ENCODE results near the gene PTPRR. TPM values are rescaled to one million over a fixed set of nuclear protein-coding genes. Genes with fewer than 3 reads are reported as not detected.

Gene PTPRR
- total and polyA plus RNA-seq, 10 of the 15 experiments (the other 5 are each of a cell fraction or from before 2014, with no cell fraction given) = 0.14 to 3.1 (median 0.42) TPM

GRCh38 chr12:70648191-70648590 is 272.3 kb downstream of the PTPRR start (continued):
- TF ChIP-seq PRDM15 (CRISPR knock-in tag; IDR thresholded peaks at IDR 0.05) = no peak
- TF ChIP-seq MTA2 (IDR thresholded peaks at IDR 0.05; ENCODE audit: low read depth) = no peak
- no peak for TF ChIP-seq LARP7 (IDR thresholded peaks at IDR 0.05)
- no peak for TF ChIP-seq WRNIP1 (IDR thresholded peaks at IDR 0.05; ENCODE audit: borderline replicate concordance, low read depth, low read length)
- no peak for TF ChIP-seq NRF1 (conservative IDR thresholded peaks at IDR 0.05; ENCODE audit: low read depth, low read length)
- no peak for TF ChIP-seq FOXK2 (IDR thresholded peaks at IDR 0.05)
- no peak for TF ChIP-seq NR2F1 (conservative IDR thresholded peaks at IDR 0.05)
- TF ChIP-seq IKZF1 (conservative IDR thresholded peaks at IDR 0.05) = no peak

- Histone ChIP-seq H3K27ac (ENCODE audit: control insufficient read depth, insufficient read depth) (no peak overlapping the region), H2AFZ (ENCODE audit: control insufficient read depth, low read depth, low read length) (no peak overlapping the region), H3K9ac (ENCODE audit: control insufficient read depth, insufficient read depth, low read length) (no peak overlapping the region), H3K4me1 (ENCODE audit: control insufficient read depth, insufficient read depth, low read length) (no peaks in the 10 kb centered on the region), H3K27me3 (replicated peaks in 1 of 2; ENCODE audit: control insufficient read depth in 2 of 2, insufficient read depth in 2 of 2, low read length in 1 of 2) (no peaks in the 10 kb centered on the region), H3K4me2 (ENCODE audit: control insufficient read depth, insufficient read depth) (no peak overlapping the region), H4K20me1 (ENCODE audit: control insufficient read depth, insufficient read depth) (no peaks in the 10 kb centered on the region), H3K9me3 (replicated peaks; ENCODE audit: control insufficient read depth, insufficient read depth, low read length) (no peaks in the 10 kb centered on the region), H3K79me2 (ENCODE audit: control insufficient read depth, insufficient read depth, low read length) (no peaks in the 10 kb centered on the region), H3K36me3 (ENCODE audit: control insufficient read depth in 2 of 2, insufficient read depth in 2 of 2, low read length in 1 of 2) (no peaks in the 10 kb centered on the region), H3K4me3 (no peak overlapping the region)
- intact Hi-C loops (cut with micrococcal nuclease; ENCODE audit: unreplicated experiment) = no loop called here
- ATAC-seq (no peak), FAIRE-seq (no peak), DNase-seq (ENCODE audit: low read depth, low spot score) (no peak)
- no TSS peak for BruUV-seq (replicated peaks)
- in situ Hi-C loops (cut with MboI) = no loop called here
- TF ChIP-seq ZNF622 (IDR thresholded peaks at IDR 0.05) (no peak), ZSCAN29 (IDR thresholded peaks at IDR 0.05) (no peak), KDM1A (IDR thresholded peaks at IDR 0.05; ENCODE audit: borderline replicate concordance) (no peak), CEBPB (IDR thresholded peaks at IDR 0.05; ENCODE audit: borderline replicate concordance in 1 of 2, low read depth in 2 of 2, low read length in 2 of 2) (no peak), SREBF1 (IDR thresholded peaks at IDR 0.05; ENCODE audit: low read length) (no peak), SIN3A (IDR thresholded peaks at IDR 0.05; ENCODE audit: low read depth, low read length) (no peak), RUNX3 (IDR thresholded peaks at IDR 0.05; ENCODE audit: low read length) (no peak), PBX3 (IDR thresholded peaks at IDR 0.05; ENCODE audit: insufficient replicate concordance, low read depth, low read length) (no peak), TAF1 (IDR thresholded peaks at IDR 0.05; ENCODE audit: borderline replicate concordance, low read depth, low read length) (no peak)
- SMC1A ChIA-PET (ENCODE audit: uncharacterized antibody, unreplicated experiment) = interaction anchor here (1.4 kb wide), 1 partner anchor 18 kb away, joined by 3 read pairs; no protein-coding TSS in a partner anchor
- POLR2A ChIA-PET = no interaction called here
- RAD21 ChIA-PET (ENCODE audit: unreplicated experiment) = no interaction called here
- CTCF ChIA-PET = no interaction called here
- WGBS (ENCODE audit: insufficient coverage, insufficient replicate concordance, low lambda C conversion rate, missing lambda C conversion rate) = 0% methylated on average over 1 of the region's 1 CpG
Observed at GRCh38 chr12:70646850-70647249, 273.7 kb downstream of the PTPRR start.
